ENCODE data around the gene PRKCG.

DNA sequence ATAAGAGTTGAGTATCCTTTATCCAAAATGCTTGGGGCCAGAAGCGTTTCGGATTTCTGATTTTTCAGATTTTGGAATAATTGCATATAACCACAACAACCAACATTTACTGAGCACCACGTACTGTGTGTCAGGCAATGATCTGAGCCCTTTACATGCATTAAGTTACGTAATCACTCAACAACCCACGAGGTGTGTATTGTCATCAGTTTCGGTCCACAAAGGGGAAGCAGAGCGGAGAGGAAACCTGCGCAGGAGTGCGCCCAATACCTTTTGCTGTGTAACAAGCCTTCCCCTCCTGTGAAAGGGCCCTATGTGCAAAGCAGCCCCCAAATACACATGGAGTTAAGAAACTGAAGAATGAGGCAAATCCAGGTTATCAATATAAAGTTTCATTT, 37.1 kb upstream of the PRKCG start:
- no peak for TF ChIP-seq GTF2F1 (IDR thresholded peaks at IDR 0.05; ENCODE audit: borderline replicate concordance, low read depth, low read length)
- no peak for TF ChIP-seq POLR2A (IDR thresholded peaks at IDR 0.05; ENCODE audit: control extremely low read depth in 1 of 2, low read depth in 2 of 2, low read length in 2 of 2)
- no peak for TF ChIP-seq KDM1A (IDR thresholded peaks at IDR 0.05; ENCODE audit: borderline replicate concordance, low read length)
- no peak for TF ChIP-seq SP2 (IDR thresholded peaks at IDR 0.05; ENCODE audit: low read length)
- TF ChIP-seq, protein P1, sequence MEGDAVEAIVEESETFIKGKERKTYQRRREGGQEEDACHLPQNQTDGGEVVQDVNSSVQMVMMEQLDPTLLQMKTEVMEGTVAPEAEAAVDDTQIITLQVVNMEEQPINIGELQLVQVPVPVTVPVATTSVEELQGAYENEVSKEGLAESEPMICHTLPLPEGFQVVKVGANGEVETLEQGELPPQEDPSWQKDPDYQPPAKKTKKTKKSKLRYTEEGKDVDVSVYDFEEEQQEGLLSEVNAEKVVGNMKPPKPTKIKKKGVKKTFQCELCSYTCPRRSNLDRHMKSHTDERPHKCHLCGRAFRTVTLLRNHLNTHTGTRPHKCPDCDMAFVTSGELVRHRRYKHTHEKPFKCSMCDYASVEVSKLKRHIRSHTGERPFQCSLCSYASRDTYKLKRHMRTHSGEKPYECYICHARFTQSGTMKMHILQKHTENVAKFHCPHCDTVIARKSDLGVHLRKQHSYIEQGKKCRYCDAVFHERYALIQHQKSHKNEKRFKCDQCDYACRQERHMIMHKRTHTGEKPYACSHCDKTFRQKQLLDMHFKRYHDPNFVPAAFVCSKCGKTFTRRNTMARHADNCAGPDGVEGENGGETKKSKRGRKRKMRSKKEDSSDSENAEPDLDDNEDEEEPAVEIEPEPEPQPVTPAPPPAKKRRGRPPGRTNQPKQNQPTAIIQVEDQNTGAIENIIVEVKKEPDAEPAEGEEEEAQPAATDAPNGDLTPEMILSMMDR (IDR thresholded peaks at IDR 0.05; ENCODE audit: control extremely low read depth in 1 of 3, insufficient read depth in 1 of 3, low read depth in 1 of 3, low read length in 3 of 3), result no peak
- TF ChIP-seq RFX5 (IDR thresholded peaks at IDR 0.05; ENCODE audit: borderline replicate concordance, low read depth, low read length), result no peak
- no peak for TF ChIP-seq ASH2L (IDR thresholded peaks at IDR 0.05; ENCODE audit: low read length)
- TF ChIP-seq SP1 (IDR thresholded peaks at IDR 0.05; ENCODE audit: low read depth, low read length), result no peak
- TF ChIP-seq POU5F1 (IDR thresholded peaks at IDR 0.05; ENCODE audit: low read depth, low read length), result no peak
- no peak for TF ChIP-seq RXRA (IDR thresholded peaks at IDR 0.05; ENCODE audit: insufficient read depth, low read depth, low read length)
- TF ChIP-seq YY1 (IDR thresholded peaks at IDR 0.05; ENCODE audit: low read depth, low read length), result no peak
- no peak for TF ChIP-seq EZH2 (IDR thresholded peaks at IDR 0.05; ENCODE audit: low read depth, low read length, severe bottlenecking)
